ENCODE results near the gene C1QTNF7.

C1QTNF7 gene

GRCh38 chr4:15414551-15415091, 13.2 kb upstream of the C1QTNF7 start:
- no peak for DNase-seq

GRCh38 chr4:15416357-15417232, 11.2 kb upstream of the C1QTNF7 start:
- DNase-seq: no peak

GRCh38 chr4:15417233-15417660, 10.6 kb upstream of the C1QTNF7 start:
- no peak for DNase-seq

GRCh38 chr4:15418956-15419355, 8.9 kb upstream of the C1QTNF7 start:
- no peak for DNase-seq

- DNase-seq: no peak
These were observed 7.2 kb upstream of the C1QTNF7 start for GRCh38 chr4:15420642-15421041.

GRCh38 chr4:15423285-15423711, 4.5 kb upstream of the C1QTNF7 start:
- no peak for DNase-seq

GRCh38 chr4:15425520-15425919, 2.3 kb upstream of the C1QTNF7 start:
- DNase-seq: no peak

GRCh38 chr4:15427161-15427560, 672 bp upstream of the C1QTNF7 start:
- DNase-seq: no peak

GRCh38 chr4:15428611-15429010, 778 bp downstream of the C1QTNF7 start:
- no peak for DNase-seq

- DNase-seq: no peak
These were observed 6.3 kb downstream of the C1QTNF7 start for GRCh38 chr4:15434091-15434490.

- DNase-seq: no peak
These were observed 6.8 kb downstream of the C1QTNF7 start for GRCh38 chr4:15434676-15435075.

- no peak for DNase-seq
These were observed 8.7 kb downstream of the C1QTNF7 start for GRCh38 chr4:15436513-15436912.

- DNase-seq: no peak
These were observed 11.2 kb downstream of the C1QTNF7 start for GRCh38 chr4:15438939-15439524.

- no peak for DNase-seq
These were observed 15.7 kb downstream of the C1QTNF7 start for GRCh38 chr4:15443371-15444160.

GRCh38 chr4:15444276-15444675, 16.4 kb downstream of the C1QTNF7 start:
- DNase-seq: no peak

- DNase-seq: no peak
These were observed 17.2 kb downstream of the C1QTNF7 start for GRCh38 chr4:15444879-15445547.

GRCh38 chr4:15451181-15451865, 23.5 kb downstream of the C1QTNF7 start:
- no peak for DNase-seq

GRCh38 chr4:15451866-15452765, 24.3 kb downstream of the C1QTNF7 start:
- DNase-seq: no peak

GRCh38 chr4:15455290-15455689, 27.5 kb downstream of the C1QTNF7 start:
- DNase-seq: no peak

- no peak for DNase-seq
These were observed 29.8 kb downstream of the C1QTNF7 start for GRCh38 chr4:15457406-15458201.

Data from activated T-cell treated with anti-CD3 and anti-CD28 coated beads for 4 hours (primary cell).